ENCODE data around the gene WDR33.

WDR33 gene

DNA sequence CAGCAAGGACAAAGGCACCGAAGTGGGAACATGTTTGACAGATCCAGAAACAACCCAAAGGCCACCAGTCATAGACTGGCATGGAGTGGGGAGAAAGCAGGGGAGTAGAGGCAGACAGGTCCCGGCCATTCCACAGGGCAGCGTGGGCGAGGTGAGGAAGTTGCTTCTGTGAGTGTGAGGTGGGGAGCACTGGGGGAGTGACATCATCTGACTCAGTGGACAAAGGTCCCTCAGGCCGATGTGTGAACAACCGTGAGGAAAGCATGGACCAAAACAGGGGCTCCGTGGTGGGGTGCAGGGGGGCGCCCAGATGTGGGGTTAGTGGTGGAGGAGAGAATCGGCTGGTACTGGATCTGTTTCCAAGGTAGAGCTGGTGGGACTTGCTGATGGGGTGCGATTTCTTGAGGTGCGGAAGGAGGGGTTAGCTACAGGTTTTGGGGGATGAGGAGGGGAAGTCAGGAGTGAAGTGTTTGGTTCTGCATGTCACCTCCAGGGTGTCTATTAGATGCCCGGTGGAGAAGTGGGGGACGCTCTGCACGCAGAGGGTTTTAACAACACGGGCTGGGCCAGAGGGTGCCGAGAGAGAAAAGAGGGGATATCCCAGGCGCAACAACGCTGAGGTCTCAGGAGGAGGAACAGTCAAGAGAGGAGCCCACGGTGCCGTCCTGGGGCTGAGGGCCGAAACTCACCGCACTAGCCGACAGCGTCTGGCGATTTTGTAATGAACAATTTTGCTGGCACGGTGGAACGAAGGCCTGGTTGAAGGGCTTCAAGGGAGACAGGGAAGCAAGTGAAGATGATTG, 112.2 kb downstream of the WDR33 start:
- in situ Hi-C loops (cut with MboI; ENCODE audit: low sequenced_read_pairs): no loop called here

DNA sequence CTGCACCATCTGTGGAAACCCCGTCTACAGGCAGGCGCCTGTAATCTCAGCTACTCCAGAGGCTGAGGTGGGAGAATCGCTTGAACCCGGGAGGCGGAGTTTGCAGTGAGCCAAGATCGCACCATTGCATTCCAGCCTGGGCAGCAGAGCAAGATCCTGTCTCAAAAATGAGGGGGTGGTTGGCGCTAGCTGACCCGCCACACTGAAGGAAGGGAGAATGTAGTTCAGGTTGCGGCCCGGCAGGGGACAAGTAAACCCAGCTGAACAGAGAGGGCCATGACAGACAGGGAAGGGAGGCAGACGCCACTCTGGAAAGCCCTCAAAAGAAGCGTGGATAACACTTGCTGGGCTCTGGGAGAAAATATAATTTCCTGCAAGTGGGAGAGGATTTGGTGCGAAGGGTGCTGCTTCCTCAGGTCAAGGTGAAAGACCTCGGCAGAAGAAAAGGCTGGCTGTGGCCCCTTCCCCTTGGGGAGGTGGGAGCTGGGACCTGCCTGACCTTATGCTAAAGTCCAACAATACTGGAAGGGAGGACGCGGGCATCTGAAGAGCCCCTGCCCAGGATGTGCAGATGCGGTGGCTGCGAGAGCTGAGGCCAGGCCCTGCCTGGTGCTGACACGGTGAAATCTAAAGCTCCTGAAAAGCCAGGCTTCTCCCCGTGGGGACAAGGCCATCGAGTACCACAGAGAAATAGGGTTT, 113.3 kb downstream of the WDR33 start:
- in situ Hi-C loops (cut with MboI; ENCODE audit: low sequenced_read_pairs): no loop called here

DNA sequence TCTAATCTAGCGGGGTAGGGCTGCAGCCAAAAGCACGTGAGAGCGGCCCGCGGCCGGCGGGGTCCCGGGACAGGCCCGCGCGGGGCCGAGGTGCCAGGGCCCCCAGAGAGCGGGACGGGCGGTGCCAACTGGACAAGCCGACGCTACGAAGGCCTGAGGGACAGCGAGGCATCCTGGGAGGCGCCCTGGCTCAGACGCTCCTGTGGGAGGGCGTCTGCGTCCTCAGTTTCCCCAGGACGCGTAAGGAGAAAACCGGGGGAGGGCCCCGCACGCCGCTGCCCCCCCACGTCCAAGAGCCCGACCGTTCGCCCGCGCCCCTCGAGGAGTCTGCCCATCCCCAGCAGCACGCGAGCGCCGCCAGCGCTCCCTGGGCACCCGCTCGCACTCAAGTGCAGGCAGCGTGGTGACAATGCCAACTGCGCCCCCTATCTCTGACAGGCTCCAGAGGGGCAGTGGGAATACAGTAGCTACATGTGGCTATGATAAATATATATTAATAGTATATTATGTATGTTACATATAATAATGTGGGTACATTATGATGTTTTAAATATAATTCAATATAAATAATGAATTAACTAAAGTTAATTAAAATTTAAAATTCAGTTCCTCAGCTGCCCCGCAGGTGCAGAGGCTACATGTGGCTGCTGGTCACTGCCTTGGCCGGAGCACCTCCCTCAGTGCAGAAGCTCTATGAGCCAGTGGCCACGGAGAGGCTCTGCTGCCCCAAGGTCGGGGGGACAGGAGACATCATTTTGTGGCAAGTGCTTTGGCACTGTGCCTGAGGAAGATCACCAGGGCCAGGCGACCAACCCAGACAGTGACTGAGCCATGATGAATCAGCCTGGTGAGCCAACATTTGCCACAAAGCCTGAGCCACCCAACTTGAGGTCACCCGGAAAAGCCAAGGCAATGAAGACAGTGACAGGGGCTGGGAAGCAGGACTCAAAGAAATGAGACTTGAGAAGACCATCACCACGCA, 115.2 kb downstream of the WDR33 start:
- in situ Hi-C loops (cut with MboI; ENCODE audit: low sequenced_read_pairs): no loop called here

DNA sequence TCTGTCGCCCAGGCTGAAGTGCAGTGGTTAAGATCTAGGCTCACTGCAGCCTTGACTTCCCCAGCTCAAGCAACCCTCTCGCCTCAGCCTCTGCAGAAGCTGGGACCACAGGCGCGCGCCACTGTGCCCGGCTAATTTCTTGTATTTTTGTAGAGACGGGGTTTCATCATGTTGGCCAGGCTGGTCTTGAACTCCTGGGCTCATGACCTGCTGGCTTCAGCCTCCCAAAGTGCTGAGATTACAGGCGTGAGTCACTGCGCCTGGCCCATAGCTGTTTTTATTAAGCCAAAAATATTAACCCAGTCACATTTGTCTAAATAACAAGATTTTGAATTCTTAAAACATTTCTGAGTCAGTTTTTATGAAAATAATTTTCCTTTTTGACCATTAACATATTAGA, 116.0 kb downstream of the WDR33 start:
- in situ Hi-C loops (cut with MboI; ENCODE audit: low sequenced_read_pairs): no loop called here

GRCh38 chr2:127690696-127691095, 120.3 kb downstream of the WDR33 start:
- in situ Hi-C loops (cut with MboI; ENCODE audit: low sequenced_read_pairs): no loop called here

DNA sequence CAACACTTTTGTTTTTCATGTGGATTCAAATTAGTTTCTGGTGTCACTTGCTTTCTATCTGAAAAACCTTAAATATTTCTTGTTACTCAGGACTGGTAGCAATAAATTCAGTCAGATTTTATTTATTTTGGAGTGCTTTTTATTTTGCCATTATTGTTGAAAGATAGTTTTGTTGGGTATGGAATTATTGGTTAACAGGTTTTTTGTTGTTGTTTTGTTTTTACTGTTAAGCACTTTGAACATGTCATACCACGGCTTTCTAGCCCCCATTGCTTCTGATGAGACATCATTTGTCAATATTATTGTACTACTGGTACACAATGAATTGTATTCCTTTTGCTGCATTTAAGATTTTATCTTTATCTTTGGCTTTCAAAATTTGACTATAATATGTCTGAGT, 122.6 kb downstream of the WDR33 start:
- in situ Hi-C loops (cut with MboI; ENCODE audit: low sequenced_read_pairs): no loop called here

- in situ Hi-C loops (cut with MboI; ENCODE audit: low sequenced_read_pairs): no loop called here
Measured at GRCh38 chr2:127685410-127686080, 125.4 kb downstream of the WDR33 start.

GRCh38 chr2:127683757-127684156, 127.2 kb downstream of the WDR33 start:
- in situ Hi-C loops (cut with MboI; ENCODE audit: low sequenced_read_pairs): no loop called here

GRCh38 chr2:127683056-127683455, 127.9 kb downstream of the WDR33 start:
- in situ Hi-C loops (cut with MboI; ENCODE audit: low sequenced_read_pairs): no loop called here

DNA sequence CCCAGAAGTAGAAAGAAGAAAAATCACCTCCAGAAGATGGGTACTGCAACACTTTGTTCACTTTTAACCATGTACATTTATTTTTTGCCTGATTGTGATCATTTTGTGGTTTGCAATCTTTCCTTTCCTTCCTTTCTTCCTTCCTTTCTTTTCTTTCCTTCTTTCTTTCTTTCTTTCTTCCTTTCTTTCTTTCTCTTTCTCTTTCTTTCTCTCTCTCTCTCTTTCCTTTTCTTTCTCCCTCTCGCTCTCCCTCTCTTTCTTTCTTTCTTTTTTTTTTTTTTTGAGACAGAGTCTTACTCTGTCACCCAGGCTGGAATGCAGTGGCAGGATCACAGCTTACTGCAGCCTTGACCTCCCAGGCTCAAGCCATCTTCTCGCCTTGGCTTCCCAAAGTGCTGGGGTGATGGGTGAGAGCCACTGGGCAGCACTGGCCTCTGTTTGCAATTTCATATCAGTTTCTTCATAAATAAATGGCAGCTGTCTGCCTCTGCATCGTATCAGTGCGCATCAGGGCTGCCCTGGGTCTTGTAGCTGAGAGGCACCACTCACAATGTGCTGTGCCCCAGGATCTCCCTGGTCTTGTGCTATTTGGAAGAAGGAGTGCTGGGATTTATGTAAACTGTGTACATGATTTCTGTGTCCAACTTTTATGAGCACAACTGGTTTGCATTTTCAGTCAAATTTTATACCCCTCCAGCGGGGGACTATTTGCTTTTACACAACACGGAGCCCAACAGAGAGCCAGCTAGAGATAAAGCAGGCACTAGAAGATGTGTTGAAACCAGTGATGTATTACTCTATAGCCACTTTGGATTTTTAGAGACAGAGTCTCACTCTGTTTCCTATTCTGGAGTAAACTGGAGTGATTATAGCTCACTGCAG, 128.8 kb downstream of the WDR33 start:
- in situ Hi-C loops (cut with MboI; ENCODE audit: low sequenced_read_pairs): no loop called here

DNA sequence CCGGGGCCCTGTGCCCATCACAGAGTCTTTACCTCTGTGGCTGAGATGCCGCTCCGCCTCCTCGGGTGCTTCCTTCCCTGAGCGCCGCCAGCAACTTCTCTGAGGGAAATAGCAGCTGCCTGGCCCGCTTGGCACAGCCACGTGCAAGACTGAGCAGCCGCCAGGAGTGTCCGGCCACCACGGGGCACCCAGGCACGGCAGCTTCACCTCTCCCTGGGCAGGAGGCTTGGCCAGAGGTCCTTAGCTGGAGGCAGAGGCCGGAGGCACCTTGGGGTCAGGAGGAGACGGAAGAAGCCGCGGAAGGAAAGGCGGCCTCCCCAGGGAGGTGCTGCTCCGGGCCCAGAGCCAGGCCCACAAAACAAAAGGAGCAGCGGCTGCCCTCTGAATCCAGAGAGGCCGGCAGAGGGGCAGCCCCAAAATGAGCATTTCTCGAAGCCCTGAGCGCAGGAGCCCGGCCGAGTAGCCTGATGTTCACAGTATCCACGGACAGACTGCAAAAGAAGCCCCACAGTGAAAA, 129.6 kb downstream of the WDR33 start:
- in situ Hi-C loops (cut with MboI; ENCODE audit: low sequenced_read_pairs): no loop called here

DNA sequence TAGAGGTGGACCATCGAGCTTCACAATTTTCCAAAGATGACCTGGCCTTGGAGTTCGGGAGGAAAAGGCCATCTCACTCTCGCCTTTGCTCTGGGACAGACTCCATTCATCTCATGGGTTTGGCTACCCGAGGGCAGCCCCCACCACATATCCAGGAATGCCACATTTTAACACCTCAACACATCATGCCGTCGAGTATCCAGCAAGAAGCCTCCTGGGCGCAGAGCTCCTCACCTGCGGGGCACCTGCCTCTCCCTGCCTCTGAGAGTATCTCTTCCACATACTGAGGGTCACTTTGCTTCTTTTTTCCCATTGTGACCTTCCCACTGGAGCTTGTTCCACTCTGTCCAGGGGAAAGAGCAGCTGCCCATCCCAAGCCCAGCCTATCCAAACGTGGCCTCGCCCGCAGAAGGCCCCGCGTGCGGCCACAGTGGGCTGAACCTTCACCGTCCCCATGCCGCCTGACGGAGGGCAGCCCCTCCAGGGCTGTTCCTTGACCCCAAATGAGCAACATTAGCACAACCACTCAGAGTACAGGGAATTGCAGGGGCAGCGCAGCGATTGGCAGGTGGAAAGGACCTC, 130.2 kb downstream of the WDR33 start:
- in situ Hi-C loops (cut with MboI; ENCODE audit: low sequenced_read_pairs): no loop called here

GRCh38 chr2:127679680-127680361, 131.2 kb downstream of the WDR33 start:
- in situ Hi-C loops (cut with MboI; ENCODE audit: low sequenced_read_pairs): no loop called here

GRCh38 chr2:127678991-127679390, 132.0 kb downstream of the WDR33 start:
- in situ Hi-C loops (cut with MboI; ENCODE audit: low sequenced_read_pairs): no loop called here

DNA sequence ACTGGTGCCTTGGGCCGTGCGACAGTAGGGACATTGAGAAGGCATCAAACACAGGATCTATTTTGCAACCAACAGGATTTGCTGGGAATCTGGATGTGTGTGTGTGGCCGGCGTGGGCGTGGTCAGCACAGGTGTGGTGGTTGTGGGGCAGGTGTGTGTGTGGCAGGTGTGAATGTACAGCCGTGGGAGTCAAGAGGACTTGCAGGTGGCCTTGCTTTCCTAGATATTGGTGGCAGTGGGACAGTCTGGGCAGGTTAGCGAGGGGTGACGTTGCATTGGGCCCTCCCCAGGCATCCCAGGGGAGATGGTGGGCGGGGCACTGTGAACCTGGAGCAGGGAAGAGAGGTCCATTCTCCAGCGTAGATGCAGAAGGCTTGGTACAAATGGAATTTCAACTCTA, 132.4 kb downstream of the WDR33 start:
- in situ Hi-C loops (cut with MboI; ENCODE audit: low sequenced_read_pairs): no loop called here

- in situ Hi-C loops (cut with MboI; ENCODE audit: low sequenced_read_pairs): no loop called here
Measured at GRCh38 chr2:127676906-127677305, 134.1 kb downstream of the WDR33 start.

DNA sequence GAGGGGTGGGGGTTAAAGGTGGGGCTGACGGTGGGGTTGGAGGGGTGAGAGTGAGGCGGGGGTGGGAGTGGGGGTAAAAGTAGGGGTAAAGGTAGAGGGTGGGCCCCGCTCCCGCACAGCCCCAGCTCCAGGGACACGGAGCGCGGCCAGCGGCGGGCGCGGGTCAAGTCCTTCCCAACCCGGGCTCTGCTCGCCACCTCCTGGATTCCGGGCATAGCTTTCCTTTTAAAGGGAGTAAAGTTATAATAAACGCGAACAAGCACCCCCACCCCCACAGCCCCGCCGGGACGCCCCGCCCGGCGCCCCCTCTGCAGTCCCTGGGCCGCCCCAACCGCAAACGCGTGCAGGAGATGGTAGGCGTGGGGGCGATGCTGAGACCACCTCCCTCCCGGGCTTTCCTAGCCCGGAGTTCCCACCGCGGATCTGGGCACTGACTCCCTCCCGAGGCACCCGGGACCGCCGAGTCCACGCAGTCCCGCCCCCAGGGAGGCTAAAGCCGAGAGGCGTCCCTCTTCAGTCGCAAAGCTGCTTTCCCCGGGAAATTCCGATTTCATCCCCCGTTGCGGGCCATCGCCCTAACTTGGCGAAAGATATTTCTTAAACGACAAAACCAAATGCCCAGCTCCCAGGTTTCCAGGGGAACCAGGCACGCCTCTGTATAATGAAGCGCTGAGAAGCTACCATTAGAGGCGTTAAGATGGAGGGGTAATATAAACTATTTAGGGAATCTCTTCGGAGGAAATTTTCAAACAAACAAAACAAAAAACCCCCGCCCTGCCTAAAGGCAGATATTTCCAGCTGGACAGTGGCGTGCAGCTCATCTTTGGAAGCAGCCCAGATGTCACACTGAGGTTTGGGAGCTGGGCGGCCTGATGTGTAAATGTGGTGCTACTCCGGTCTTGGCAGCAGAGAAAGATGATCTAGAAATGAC, 135.4 kb downstream of the WDR33 start, which contains the start of gene LIMS2:
LIMS2 (minus strand) TSS at position 200 of the 931 bp plus-strand sequence. CDS start 506 bp downstream, outside the sequence.
- in situ Hi-C loops (cut with MboI; ENCODE audit: low sequenced_read_pairs): no loop called here

Measured in HL-60/S4 treated with phorbol 12-myristate 13-acetate at 8.2 ng/mL for 4 days and 3 days (cell line).